ENCODE data around the gene NABP2. TPM values are rescaled to one million over a fixed set of nuclear protein-coding genes. Genes with fewer than 3 reads are reported as not detected.

NABP2 gene
- total RNA-seq, 4 donors from 2014 or later = 19.4 to 35.7 (median 31.4) TPM

- H3K27ac ChIP-seq = no peak overlapping the region
- TF ChIP-seq POLR2A (IDR thresholded peaks at IDR 0.05) = no peak
- no peak for TF ChIP-seq CTCF (IDR thresholded peaks at IDR 0.05)
- DNase-seq = no peak
- H3K9me3 ChIP-seq = no peaks in the 10 kb centered on the region
- intact Hi-C loops (cut with DNase I) = loop anchor here (10.0 kb wide), 1 partner anchor 262 kb away; the partner anchor contains the start of gene SPRYD4
- H3K4me1 ChIP-seq = peaks cover 0 to 5% of the 10 kb centered on the region in 2 donors
- H3K27me3 ChIP-seq = no peaks in the 10 kb centered on the region
- H3K4me3 ChIP-seq (replicated peaks in 1 of 3) = no peak overlapping the region
- H3K36me3 ChIP-seq = peaks cover 22 to 27% of the 10 kb centered on the region in 2 donors
- 60 to 67% methylated on average over 2 of the region's 2 CpGs for WGBS, 2 donors
Measured at GRCh38 chr12:56202838-56203237, 21.3 kb upstream of the NABP2 start.

GRCh38 chr12:56204275-56204674 is 19.9 kb upstream of the NABP2 start:
- Histone ChIP-seq H3K27ac (no peak overlapping the region), H3K4me1 (peaks cover 0 to 5% of the 10 kb centered on the region in 2 donors), H3K27me3 (no peaks in the 10 kb centered on the region), H3K36me3 (peaks cover 30 to 36% of the 10 kb centered on the region in 2 donors), H3K9me3 (no peaks in the 10 kb centered on the region), H3K4me3 (replicated peaks in 1 of 3) (no peak overlapping the region)
- intact Hi-C loops (cut with DNase I) = loop anchor here (10.0 kb wide), 1 partner anchor 261 kb away; the partner anchor contains the start of gene SPRYD4
- TF ChIP-seq CTCF (IDR thresholded peaks at IDR 0.05) (no peak), POLR2A (IDR thresholded peaks at IDR 0.05) (no peak)
- no peak for DNase-seq

DNA sequence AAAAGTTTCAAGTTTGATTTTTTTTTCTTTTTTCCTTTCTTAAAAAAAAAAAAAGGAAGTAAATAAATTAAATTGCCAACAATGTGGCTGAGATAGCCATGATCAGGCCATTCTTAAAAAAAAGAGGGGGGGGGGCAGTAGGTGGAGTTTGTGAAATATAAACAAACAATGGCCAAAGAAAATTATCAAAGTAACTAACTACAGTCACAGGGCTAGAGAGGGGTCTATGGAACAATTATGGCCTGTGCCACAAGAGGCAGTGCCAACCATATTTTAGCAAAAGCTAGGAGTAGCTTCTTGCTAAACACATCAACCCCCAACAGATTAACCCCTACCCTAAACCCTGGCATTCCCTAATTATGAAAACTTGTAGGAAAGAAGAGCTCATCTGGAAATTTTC is 18.7 kb upstream of the NABP2 start:
- intact Hi-C loops (cut with DNase I) = loop anchor here (10.0 kb wide), 1 partner anchor 259 kb away; the partner anchor contains the start of gene SPRYD4
- DNase-seq = no peak
- no peak overlapping the region for H3K4me3 ChIP-seq (replicated peaks in 1 of 3)
- TF ChIP-seq POLR2A (IDR thresholded peaks at IDR 0.05) (no peak), CTCF (IDR thresholded peaks at IDR 0.05) (no peak)
- no peaks in the 10 kb centered on the region for H3K9me3 ChIP-seq
- peaks cover 0 to 5% of the 10 kb centered on the region in 2 donors for H3K4me1 ChIP-seq
- H3K36me3 ChIP-seq = peaks cover 40 to 47% of the 10 kb centered on the region in 2 donors
- no peak overlapping the region for H3K27ac ChIP-seq
- no peaks in the 10 kb centered on the region for H3K27me3 ChIP-seq

GRCh38 chr12:56206452-56207166 is 17.5 kb upstream of the NABP2 start:
- TF ChIP-seq CTCF (IDR thresholded peaks at IDR 0.05) (peak in 4 of 6 experiments; percentile 24 to 43 (median 32)), POLR2A (IDR thresholded peaks at IDR 0.05) (no peak)
- Histone ChIP-seq H3K36me3 (peaks cover 44 to 49% of the 10 kb centered on the region in 2 donors), H3K9me3 (no peaks in the 10 kb centered on the region), H3K27me3 (no peaks in the 10 kb centered on the region), H3K4me3 (replicated peaks in 1 of 3) (no peak overlapping the region), H3K4me1 (peaks cover 0 to 5% of the 10 kb centered on the region in 2 donors), H3K27ac (no peak overlapping the region)
- intact Hi-C loops (cut with DNase I) = loop anchor here (10.0 kb wide), 1 partner anchor 258 kb away; the partner anchor contains the start of gene SPRYD4
- DNase-seq = peak; percentile 36 to 40
- 74 to 76% methylated on average over 11 to 14 of the region's 14 CpGs for WGBS, 2 donors

DNA sequence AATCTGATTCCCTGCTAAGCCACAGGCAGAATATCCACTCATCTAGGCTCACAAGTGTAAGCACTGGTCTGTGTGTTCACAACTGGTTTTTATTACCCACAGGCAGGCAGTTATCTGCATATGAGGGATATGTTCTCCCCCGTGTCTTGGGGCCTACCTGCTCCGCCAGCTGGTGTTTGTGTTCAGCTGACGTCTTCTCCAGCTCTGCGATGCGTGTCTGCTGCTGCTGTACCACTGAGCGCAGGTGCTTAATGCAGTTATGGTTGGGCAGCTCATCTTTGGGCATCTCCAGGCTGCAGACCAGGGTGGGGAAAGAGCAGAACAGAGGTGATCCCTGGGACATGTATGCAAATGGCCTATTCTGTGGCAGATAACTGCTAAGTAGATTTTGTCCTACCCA is 16.1 kb upstream of the NABP2 start:
- no peaks in the 10 kb centered on the region for H3K27me3 ChIP-seq
- H3K4me1 ChIP-seq = no peaks in the 10 kb centered on the region
- no peak for TF ChIP-seq CTCF (IDR thresholded peaks at IDR 0.05)
- no peak for TF ChIP-seq POLR2A (IDR thresholded peaks at IDR 0.05)
- no peak overlapping the region for H3K4me3 ChIP-seq (replicated peaks in 1 of 3)
- no peak overlapping the region for H3K27ac ChIP-seq
- DNase-seq = no peak
- WGBS, 2 donors = 91 to 96% methylated on average over 6 of the region's 6 CpGs
- H3K9me3 ChIP-seq = no peaks in the 10 kb centered on the region
- H3K36me3 ChIP-seq = peaks cover 58 to 63% of the 10 kb centered on the region in 2 donors
- intact Hi-C loops (cut with DNase I) = loop anchor here (10.0 kb wide), 1 partner anchor 257 kb away; the partner anchor contains the start of gene SPRYD4
